ENCODE measurements around the gene SPAG17. TPM values are rescaled to one million over a fixed set of nuclear protein-coding genes. Genes with fewer than 3 reads are reported as not detected.

SPAG17 gene
- total and polyA plus RNA-seq, 2 of the 13 experiments (the other 11 are each of a cell fraction or from before 2014, with no cell fraction given), result not detected

DNA sequence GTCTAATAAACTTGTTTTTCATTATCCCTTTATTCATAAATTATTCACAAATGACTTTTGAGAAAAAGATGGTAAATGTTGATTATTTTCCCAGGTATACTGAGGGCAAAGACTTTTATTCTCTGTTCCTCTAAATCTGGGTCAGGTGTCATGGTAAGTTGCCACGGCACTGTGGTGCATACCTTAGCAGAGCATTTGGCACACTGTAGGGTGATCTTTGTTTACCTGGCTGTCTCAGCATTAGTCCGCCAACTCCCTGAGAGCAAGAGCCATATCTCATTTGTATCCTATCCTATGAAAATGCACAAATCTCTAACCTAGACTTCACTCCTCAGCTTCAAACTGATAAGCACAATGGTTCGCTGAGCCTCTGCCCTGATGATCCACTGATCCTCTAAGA lies 280.5 kb downstream of the SPAG17 start:
- H3K27me3 ChIP-seq (ENCODE audit: control insufficient read depth in 1 of 2, insufficient read depth in 2 of 2, low read length in 2 of 2), result no peaks in the 10 kb centered on the region; a peak in 1 of 5 replicates
- H3K4me2 ChIP-seq (ENCODE audit: low read depth, low read length), result no peak overlapping the region
- no peaks in the 10 kb centered on the region for H3K4me1 ChIP-seq (ENCODE audit: insufficient read depth, low read length)
- no peak overlapping the region for H3K4me3 ChIP-seq (replicated peaks in 1 of 3; ENCODE audit: insufficient read depth in 1 of 3, low read depth in 2 of 3, low read length in 3 of 3)
- 94% methylated on average over 3 of the region's 3 CpGs for WGBS (ENCODE audit: low lambda C conversion rate)
- no peaks in the 10 kb centered on the region for H3K9me3 ChIP-seq (ENCODE audit: low read length)
- BruUV-seq (replicated peaks), result no TSS peak
- no peaks in the 10 kb centered on the region for H3K79me2 ChIP-seq (ENCODE audit: insufficient read depth, low read length)
- peaks cover 2 to 30% of the 10 kb centered on the region in 2 experiments for H3K36me3 ChIP-seq (replicated peaks in 1 of 2; ENCODE audit: control insufficient read depth in 1 of 2, insufficient read depth in 2 of 2, low read length in 2 of 2)
- ChIA-PET POLR2A (no interaction called here), CTCF (ENCODE audit: low intra/inter-chr PET ratio, low total read pairs) (no interaction called here)
- FAIRE-seq (no peak), ATAC-seq (no peak), DNase-seq (ENCODE audit: low spot score) (no peak)
- H4K20me1 ChIP-seq (ENCODE audit: insufficient read depth, low read length), result no peaks in the 10 kb centered on the region
- intact Hi-C loops (cut with micrococcal nuclease; ENCODE audit: unreplicated experiment) (no loop called here), in situ Hi-C loops (cut with HindIII; ENCODE audit: extremely low pct_ligation_motif_present, low pct_unique_long_range_greater_than_20kb) (no loop called here)
- no peak overlapping the region for H2AFZ ChIP-seq (ENCODE audit: low read length)
- TF ChIP-seq CBX1 (IDR thresholded peaks at IDR 0.05; ENCODE audit: low read depth), result no peak
- no peak for TF ChIP-seq GATAD2A (CRISPR knock-in tag; IDR thresholded peaks at IDR 0.05)
- TF ChIP-seq ZNF567 (CRISPR knock-in tag; IDR thresholded peaks at IDR 0.05; ENCODE audit: borderline replicate concordance), result no peak
- no peak for TF ChIP-seq CREB1 (IDR thresholded peaks at IDR 0.05)
- TF ChIP-seq CREB1 (CRISPR knock-in tag; IDR thresholded peaks at IDR 0.05), result no peak
- TF ChIP-seq RBFOX2 (IDR thresholded peaks at IDR 0.05; ENCODE audit: low read depth, low read length), result no peak
- TF ChIP-seq, protein P1, sequence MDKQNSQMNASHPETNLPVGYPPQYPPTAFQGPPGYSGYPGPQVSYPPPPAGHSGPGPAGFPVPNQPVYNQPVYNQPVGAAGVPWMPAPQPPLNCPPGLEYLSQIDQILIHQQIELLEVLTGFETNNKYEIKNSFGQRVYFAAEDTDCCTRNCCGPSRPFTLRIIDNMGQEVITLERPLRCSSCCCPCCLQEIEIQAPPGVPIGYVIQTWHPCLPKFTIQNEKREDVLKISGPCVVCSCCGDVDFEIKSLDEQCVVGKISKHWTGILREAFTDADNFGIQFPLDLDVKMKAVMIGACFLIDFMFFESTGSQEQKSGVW (CRISPR knock-in tag; IDR thresholded peaks at IDR 0.05; ENCODE audit: borderline replicate concordance), result no peak
- TF ChIP-seq, protein P2, sequence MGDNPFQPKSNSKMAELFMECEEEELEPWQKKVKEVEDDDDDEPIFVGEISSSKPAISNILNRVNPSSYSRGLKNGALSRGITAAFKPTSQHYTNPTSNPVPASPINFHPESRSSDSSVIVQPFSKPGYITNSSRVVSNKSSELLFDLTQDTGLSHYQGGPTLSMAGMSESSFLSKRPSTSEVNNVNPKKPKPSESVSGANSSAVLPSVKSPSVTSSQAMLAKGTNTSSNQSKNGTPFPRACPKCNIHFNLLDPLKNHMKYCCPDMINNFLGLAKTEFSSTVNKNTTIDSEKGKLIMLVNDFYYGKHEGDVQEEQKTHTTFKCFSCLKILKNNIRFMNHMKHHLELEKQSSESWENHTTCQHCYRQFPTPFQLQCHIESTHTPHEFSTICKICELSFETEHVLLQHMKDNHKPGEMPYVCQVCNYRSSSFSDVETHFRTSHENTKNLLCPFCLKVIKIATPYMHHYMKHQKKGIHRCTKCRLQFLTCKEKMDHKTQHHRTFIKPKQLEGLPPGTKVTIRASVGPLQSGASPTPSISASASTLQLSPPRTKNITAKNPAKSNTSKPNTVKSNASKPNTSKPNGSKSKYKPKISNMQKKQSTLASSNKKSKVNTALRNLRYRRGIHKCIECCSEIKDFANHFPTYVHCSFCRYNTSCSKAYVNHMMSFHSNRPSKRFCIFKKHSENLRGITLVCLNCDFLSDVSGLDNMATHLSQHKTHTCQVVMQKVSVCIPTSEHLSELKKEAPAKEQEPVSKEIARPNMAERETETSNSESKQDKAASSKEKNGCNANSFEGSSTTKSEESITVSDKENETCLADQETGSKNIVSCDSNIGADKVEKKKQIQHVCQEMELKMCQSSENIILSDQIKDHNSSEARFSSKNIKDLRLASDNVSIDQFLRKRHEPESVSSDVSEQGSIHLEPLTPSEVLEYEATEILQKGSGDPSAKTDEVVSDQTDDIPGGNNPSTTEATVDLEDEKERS (CRISPR knock-in tag; IDR thresholded peaks at IDR 0.05), result no peak
- TF ChIP-seq CENPX (CRISPR knock-in tag; IDR thresholded peaks at IDR 0.05), result no peak
- no peak for TF ChIP-seq SIX1 (CRISPR knock-in tag; IDR thresholded peaks at IDR 0.05; ENCODE audit: borderline replicate concordance)
- TF ChIP-seq ASH2L (IDR thresholded peaks at IDR 0.05; ENCODE audit: insufficient read length, low read depth, low read length), result no peak
- no peak for TF ChIP-seq NFIC (IDR thresholded peaks at IDR 0.05; ENCODE audit: low read length)
- no peak for TF ChIP-seq MATR3 (CRISPR knock-in tag; IDR thresholded peaks at IDR 0.05)
- no peak for TF ChIP-seq BHLHE40 (IDR thresholded peaks at IDR 0.05; ENCODE audit: low read length)
- no peak for TF ChIP-seq FOXJ3 (CRISPR knock-in tag; IDR thresholded peaks at IDR 0.05; ENCODE audit: borderline replicate concordance)
- H3K9ac ChIP-seq (ENCODE audit: insufficient read depth, low read depth, low read length), result no peak overlapping the region
- H3K27ac ChIP-seq (ENCODE audit: extremely low read length, insufficient read depth, low read length), result no peak overlapping the region
